ENCODE measurements around the gene BCOR.

The BCOR gene

DNA sequence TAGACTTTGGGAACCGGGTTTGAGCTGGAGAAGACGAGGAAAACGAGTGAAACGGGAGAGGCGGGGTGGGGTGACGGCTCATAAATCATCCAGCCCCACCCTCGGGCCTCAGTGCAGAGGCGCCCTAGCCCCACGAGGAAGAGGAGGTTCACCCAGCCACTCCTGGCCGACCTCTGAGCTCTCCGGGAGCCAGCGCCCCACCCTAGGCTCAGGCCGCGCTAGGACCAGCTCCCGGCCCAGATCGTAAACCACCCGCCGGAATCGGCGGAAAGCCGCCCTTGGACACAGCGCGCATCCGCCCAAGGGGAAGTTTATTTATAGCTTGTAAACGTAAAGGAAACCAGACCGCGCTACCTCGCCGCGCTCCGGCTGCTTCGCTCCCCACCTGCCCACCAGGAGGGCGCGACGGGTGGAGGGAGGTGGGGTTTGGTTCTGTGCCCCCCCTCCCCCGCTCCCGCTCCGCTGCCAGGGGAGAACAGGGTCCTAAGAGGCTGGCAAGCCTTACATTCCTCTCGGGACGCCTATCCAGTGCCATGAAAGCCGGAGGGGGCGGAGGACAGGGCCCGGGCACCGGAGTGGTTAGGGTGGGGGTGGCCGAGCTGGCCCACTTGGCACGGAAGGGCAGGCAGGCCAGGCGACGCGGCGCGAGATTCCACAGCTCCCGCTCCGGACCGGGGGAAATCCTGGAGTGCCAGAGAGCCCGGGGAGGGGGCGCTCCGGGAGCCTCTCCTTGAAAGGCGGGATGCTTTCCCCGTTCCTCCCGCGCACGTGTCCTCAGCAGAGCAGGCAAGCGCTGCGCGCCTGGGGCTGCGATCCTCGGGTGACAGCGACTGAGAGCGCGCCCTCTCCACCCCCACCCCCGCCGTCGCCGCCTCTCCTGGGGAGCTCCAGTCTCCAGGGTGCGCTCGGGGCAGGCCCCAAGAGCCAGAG lies 84.2 kb downstream of the BCOR start:
- peak; percentile 40 for DNase-seq

DNA sequence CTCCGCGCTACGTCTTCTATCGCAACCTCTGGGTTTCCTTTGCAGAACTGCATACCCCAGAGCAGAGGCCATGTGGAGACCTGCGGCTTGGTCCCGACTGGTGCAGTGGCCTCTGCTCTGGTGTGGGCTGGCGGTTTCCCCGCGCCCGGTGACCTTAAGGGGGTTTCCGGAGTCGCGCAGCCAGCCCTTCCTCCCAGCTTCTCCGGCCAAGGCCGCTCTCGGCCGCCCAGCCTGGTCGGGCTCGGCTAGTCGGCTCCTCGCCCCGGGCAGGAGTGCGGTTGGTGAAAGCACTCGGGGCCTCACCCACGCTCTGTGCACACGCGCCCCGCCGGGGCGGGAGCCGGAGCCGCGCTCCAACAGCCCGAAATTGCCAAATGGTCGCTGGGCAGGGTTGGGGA lies 84.9 kb downstream of the BCOR start:
- DNase-seq: peak; percentile 28

DNA sequence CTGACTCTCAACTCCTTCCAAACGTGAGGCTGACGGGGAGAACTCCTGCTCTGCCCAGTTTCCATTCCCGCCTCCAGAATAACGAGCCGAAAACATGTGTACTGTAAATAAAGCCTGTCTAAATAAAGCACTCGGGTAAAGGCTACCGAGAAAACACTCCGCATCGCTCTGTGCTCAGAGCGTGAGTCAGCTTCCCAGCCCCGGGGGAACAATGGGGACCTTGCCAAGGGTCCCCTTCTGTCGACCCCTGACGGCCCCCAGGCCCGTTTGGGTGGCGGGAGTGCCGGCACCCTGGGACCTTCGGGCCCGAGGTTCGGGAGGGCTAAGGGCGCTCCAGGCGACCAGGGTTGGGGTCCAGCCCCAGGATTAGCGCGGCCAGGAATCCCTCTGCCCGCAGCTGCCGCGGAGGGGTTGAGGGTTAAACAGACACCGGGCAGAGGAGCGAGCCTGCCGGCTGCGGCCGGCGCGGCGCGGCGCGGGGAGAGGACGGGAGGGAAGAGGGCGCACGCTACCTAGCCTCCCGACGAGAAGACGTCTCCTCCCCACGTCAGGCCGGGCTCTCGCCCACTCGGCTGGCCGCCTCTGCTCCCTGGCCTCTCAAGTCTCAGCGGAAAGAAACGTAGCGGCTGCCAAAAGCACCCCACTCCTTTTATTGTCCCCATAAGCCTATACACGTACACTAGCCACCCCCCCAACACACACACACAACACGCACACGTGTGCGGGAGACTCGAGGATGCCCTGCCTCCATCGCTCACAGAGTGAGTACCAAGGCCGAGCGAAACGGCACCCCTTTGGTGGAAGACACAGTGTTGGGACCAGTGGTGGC lies 85.5 kb downstream of the BCOR start:
- peak; percentile 28 for DNase-seq

DNA sequence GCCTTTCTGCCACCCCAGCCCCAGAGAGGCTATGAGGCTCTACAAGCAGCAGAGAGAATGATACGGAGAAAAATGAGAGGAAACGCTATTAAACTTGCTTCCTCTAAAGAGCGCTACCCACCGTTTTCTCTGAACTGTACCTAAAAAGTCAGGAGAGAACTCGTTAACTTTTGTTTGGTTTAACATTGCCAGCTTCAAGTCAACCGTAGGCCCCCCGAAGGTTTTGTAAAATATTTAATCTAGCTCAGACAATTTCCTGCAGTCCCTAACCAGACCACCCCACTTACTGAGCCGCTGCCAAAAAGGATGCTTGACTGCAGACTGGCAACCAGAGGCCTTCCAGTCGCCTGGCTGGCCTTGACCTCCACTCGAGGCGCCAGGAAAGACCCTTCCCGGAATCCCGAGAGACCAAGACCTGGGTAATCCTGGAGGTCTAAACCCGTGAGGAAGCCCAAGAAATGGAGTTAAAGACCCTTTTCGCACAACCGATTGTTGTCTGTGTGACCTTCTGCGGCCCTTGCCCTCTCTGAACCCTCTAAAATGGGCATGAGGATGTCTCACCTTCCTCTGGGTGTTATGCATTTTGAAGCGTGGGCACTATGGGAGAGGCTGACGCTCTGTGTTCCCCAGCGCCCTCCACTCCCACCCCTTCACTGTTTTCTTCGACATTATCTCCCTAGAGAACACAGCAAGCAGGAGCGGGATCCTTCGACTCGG lies 86.3 kb downstream of the BCOR start:
- DNase-seq: no peak

DNA sequence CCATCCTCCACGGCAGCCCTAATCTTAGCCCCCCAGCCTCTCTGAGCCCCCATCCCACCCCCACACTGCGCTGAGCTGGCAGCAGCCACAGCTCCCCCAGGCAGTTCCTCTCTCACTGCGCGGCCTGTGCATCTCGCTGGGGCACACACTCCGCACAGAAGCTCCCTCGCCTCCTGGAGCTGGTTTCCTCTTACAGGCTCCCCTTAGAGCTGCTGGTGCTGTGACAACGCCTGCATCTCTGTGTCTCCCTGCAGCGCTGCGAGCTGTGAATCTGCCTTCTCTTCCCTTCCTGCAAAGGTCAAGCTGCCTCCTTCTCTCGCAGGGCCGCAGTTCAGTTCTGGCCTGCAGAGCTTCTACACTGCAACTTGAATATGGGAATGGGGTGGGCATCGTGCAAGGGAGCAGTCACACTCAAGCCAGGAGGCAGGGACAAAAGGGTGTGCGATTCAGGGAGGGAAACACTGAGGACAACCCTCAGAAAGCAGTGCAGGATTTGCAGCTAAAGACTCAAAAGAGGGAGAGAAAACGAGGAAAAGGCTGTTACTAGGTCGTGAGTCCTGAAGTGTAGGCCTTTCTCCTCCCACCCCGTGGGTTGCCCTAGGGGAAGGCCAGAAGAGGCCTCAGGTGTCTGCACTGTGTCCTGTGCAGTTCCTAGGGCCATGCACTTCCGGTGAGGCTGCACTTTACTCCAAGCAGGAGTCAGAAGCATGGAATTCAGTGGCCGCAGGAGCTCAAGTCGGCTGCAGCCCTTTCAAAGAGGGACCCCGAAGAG lies 87.0 kb downstream of the BCOR start:
- peak; percentile 19 for DNase-seq

GRCh38 chrX:40009890-40010289 lies 87.9 kb downstream of the BCOR start:
- DNase-seq: no peak

- DNase-seq: peak; percentile 19
Measured at GRCh38 chrX:40009462-40009851, 88.3 kb downstream of the BCOR start.

- peak; percentile 37 for DNase-seq
Measured at GRCh38 chrX:40008791-40009461, 88.8 kb downstream of the BCOR start.

- DNase-seq: no peak
Measured at GRCh38 chrX:40007756-40008705, 89.7 kb downstream of the BCOR start.

GRCh38 chrX:40007131-40007755 lies 90.5 kb downstream of the BCOR start:
- no peak for DNase-seq

DNA sequence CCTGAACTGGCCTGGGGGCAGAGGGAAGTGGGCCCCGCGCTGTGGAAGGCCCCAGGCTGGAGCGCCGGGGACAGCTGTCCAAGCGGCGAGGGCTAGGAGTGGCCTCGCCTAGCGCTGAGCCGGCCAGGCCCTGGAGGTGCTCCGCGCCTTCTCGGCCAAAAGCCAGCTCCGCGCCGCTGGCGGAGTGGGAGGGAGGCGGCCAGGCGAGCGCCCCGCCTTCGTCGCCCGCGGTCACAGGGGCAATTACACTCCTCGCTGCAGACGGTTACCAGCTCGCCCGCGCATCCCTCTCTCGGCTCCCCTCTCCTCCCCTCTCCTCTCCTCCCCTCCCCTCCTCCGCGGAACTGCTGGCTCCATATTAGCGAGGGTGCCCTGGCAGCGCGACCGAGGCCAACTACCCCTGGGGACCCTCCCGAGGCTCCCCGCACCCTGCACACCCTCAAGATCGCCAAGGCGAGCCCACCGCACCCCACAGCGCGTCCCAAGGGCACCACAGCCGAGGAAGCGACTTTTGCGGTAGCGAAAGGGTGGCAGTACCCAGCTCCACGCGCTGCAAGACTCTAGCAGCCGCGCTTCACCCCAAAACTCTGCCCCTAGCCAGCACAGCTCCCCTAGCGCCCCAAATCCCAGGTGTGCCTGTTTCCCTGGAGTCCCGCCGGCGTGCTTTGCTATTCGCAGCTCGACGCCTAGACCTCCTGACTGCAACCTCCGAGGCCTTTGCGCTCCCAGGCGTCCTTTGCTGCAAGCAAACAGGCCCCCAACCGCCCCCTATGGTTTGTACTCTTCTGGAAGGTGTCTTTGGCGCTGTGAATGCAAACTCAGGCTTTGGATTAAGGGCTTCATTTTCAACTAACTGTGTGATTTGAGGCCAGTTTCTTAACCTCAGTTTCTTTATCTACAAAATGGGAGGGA lies 91.4 kb downstream of the BCOR start:
- DNase-seq: peak; percentile 54

GRCh38 chrX:40005292-40006011 lies 92.3 kb downstream of the BCOR start:
- peak; percentile 31 for DNase-seq

DNA sequence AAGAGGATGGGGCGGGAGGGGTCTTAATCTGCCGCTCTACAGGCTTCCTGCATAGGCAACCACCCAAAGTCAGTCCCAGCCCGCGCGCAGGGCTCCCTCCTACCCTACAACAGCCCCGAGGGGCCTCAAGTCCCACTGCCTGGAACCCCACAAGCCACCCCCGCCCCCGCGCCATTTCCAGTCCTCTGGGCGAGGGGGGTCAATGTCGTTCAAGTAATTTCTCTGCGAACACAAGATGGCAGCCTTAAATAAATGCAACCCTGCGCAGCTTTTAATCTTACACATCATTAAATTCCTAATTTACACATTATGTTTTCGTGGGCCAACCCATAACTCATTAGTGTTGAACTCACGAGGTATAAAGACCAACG lies 92.9 kb downstream of the BCOR start:
- peak; percentile 31 for DNase-seq

DNA sequence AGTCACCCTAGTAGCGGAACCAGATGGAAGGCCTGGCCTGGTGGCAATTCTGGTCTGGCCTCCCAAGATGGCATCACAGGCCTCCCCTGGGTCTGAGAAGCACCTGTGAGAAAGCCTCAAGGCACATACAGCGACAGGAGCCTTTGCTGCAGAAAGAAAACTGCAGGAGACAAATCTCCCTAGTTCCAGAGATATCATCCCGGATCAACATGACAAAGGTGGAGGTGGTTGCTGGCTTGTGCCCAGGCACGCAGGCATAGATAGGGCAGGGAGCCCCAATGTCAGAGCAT lies 93.6 kb downstream of the BCOR start:
- no peak for DNase-seq

GRCh38 chrX:40003428-40004245 lies 94.1 kb downstream of the BCOR start:
- no peak for DNase-seq

- no peak for DNase-seq
Measured at GRCh38 chrX:40003071-40003427, 94.7 kb downstream of the BCOR start.
